Measurements from ENCODE around the gene NPY1R.

The NPY1R gene

DNA sequence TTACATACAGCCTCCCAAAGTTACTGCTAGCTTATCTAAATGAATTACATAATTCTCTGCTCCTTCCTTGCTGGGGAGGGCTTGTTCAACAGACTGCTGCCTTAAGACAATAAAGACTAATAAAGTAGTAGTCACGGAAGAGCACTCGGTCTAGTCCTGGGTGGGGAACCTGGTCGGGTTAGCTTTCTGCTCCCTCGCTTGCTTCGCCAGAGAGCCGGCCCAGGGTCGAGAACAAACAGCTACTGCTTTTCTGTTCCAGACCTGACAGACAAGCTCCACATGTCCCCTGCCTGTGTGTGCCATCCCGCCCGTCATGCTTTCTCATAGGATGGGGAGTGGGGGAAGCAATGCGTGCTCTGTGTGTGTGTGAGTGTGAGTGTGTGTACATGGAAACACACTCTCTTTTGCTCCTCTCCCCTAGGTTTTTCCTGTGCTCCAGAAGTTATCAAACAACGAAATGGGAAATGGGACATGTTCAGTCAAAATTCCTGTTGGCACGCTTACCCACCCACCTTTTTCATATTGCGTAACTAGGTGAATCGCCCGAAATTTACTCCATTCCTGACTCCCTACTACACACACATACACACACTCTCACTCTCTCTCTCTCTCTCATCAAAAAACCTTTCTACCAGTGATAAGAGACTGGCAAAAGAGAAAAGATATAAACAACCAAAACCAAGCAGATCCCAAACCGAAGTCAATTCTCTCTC is 1.3 kb downstream of the NPY1R start:
- TF ChIP-seq JUND (IDR thresholded peaks at IDR 0.05; ENCODE audit: low read depth): no peak
- in situ Hi-C loops (cut with HindIII; ENCODE audit: low pct_unique_long_range_greater_than_20kb, low sequenced_read_pairs): no loop called here
- no peak for DNase-seq (ENCODE audit: low read depth in 1 of 2, low spot score in 1 of 2)

DNA sequence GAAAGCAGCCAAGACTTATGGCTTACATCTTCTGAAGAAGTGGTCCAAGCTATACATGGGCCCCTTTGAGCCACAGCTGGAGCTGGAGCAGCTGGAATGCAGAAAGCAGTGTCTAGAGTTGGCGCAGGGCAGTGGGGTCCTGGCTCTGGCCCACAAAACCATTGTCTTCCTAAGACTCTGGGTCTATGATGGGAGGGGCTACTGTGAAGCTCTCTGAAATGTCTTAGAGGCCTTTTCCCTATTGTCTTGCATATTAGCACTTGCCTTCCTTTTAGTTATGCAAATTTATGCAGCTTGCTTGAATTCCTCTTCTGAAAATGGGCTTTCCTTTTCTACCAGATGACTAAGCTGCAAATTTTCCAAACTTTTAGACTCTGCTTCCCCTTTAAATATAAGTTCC is 15.3 kb downstream of the NPY1R start:
- TF ChIP-seq JUND (IDR thresholded peaks at IDR 0.05; ENCODE audit: low read depth): no peak
- in situ Hi-C loops (cut with HindIII; ENCODE audit: low pct_unique_long_range_greater_than_20kb, low sequenced_read_pairs): no loop called here
- DNase-seq (ENCODE audit: low read depth in 1 of 2, low spot score in 1 of 2): no peak

GRCh38 chr4:163309466-163309865 is 22.9 kb downstream of the NPY1R start:
- no peak for TF ChIP-seq JUND (IDR thresholded peaks at IDR 0.05; ENCODE audit: low read depth)
- in situ Hi-C loops (cut with HindIII; ENCODE audit: low pct_unique_long_range_greater_than_20kb, low sequenced_read_pairs): no loop called here
- DNase-seq (ENCODE audit: low read depth in 1 of 2, low spot score in 1 of 2): no peak

DNA sequence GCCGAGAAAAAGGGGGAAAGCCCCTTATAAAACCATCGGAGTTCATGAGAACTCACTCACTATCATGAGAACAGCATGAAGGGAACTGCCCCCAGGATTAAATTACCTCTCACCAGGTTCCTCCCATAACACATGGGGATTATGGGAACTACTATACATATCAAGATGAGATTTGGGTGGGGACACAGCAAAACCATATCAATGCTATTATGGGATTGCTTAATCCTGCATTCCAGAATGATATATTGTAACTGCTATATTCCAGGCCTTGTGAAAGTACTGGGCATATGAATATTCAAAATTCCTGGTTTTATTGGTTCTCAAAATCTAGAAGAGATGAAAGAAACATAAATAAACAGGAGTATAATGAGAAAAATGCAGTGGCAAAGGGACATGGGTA is 29.3 kb downstream of the NPY1R start:
- no peak for TF ChIP-seq JUND (IDR thresholded peaks at IDR 0.05; ENCODE audit: low read depth)
- in situ Hi-C loops (cut with HindIII; ENCODE audit: low pct_unique_long_range_greater_than_20kb, low sequenced_read_pairs): no loop called here
- DNase-seq (ENCODE audit: low read depth in 1 of 2, low spot score in 1 of 2): no peak

DNA sequence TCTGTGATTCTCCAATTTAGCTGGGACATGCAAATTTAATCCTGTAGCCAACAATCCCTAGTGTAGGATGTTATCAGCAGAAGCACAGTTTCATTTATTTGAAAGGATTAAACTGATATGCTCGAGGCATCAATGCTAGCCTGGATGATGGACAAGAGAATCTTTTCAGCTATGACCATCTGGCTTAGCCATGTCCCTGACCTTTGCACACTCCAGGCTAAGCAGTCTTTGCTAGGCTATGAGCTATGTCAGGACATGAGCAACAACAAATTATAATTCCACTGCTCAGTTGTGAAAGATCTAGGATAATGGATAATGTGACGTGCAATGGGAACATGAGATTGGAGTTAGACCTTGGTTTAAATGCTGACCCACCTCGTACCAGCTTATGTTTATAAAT is 32.0 kb downstream of the NPY1R start:
- no peak for DNase-seq (ENCODE audit: low read depth in 1 of 2, low spot score in 1 of 2)
- in situ Hi-C loops (cut with HindIII; ENCODE audit: low pct_unique_long_range_greater_than_20kb, low sequenced_read_pairs): no loop called here
- TF ChIP-seq JUND (IDR thresholded peaks at IDR 0.05; ENCODE audit: low read depth): no peak

DNA sequence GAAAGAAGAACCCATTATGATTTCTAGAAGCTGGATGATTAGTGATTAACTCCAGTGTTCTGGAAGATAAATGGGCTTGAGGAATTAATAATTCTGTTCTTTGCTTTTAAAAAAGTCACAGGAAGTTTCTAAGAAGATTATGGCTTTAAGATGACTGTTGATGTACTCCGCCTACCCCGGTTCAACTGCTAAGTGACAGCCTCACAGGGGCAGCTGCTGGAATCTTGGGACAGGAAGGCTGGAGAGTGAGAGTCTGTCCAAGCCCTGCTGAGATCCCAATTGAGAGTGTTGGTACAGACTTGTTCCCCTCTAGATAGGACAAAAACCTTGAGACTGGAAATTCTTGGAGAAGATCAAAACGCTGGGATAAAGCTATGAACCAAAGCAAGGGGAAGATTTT is 37.3 kb downstream of the NPY1R start:
- DNase-seq (ENCODE audit: low read depth in 1 of 2, low spot score in 1 of 2): no peak
- TF ChIP-seq JUND (IDR thresholded peaks at IDR 0.05; ENCODE audit: low read depth): no peak
- in situ Hi-C loops (cut with HindIII; ENCODE audit: low pct_unique_long_range_greater_than_20kb, low sequenced_read_pairs): no loop called here

DNA sequence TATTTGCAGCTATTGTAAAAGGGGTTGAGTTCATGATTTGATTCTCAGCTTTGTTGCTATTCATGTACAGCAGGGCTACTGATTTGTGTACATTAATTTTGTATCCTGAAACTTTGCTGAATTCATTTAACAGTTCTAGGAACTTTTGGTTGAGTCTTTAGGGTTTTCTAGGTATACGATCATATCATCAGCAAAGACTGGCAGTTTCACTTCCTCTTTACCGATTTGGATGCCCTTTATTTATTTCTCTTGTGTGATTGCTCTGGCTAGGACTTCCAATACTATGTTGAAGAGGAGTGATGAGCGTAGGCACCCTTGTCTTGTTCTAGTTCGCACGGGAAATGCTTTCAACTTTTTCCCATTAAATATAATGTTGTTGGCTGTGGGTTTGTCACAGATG is 48.1 kb downstream of the NPY1R start:
- DNase-seq (ENCODE audit: low read depth in 1 of 2, low spot score in 1 of 2): no peak
- in situ Hi-C loops (cut with HindIII; ENCODE audit: low pct_unique_long_range_greater_than_20kb, low sequenced_read_pairs): no loop called here
- TF ChIP-seq JUND (IDR thresholded peaks at IDR 0.05; ENCODE audit: low read depth): no peak

GRCh38 chr4:163280703-163281519 is 51.5 kb downstream of the NPY1R start:
- no peak for DNase-seq (ENCODE audit: low read depth in 1 of 2, low spot score in 1 of 2)
- TF ChIP-seq JUND (IDR thresholded peaks at IDR 0.05; ENCODE audit: low read depth): no peak
- in situ Hi-C loops (cut with HindIII; ENCODE audit: low pct_unique_long_range_greater_than_20kb, low sequenced_read_pairs): no loop called here

GRCh38 chr4:163279713-163280112 is 52.7 kb downstream of the NPY1R start:
- TF ChIP-seq JUND (IDR thresholded peaks at IDR 0.05; ENCODE audit: low read depth): no peak
- in situ Hi-C loops (cut with HindIII; ENCODE audit: low pct_unique_long_range_greater_than_20kb, low sequenced_read_pairs): no loop called here

GRCh38 chr4:163274861-163275260 is 57.5 kb downstream of the NPY1R start:
- TF ChIP-seq JUND (IDR thresholded peaks at IDR 0.05; ENCODE audit: low read depth): no peak
- in situ Hi-C loops (cut with HindIII; ENCODE audit: low pct_unique_long_range_greater_than_20kb, low sequenced_read_pairs): no loop called here
- DNase-seq (ENCODE audit: low read depth in 1 of 2, low spot score in 1 of 2): no peak

More at GRCh38 chr4:163279713-163280112, 52.7 kb downstream of the NPY1R start:
- DNase-seq (ENCODE audit: low read depth in 1 of 2, low spot score in 1 of 2): no peak
